HG03460 (cell line): ENCODE measurements around the gene LMX1B.
"Not testable (repeated sequence)": the region's sequence is repeated elsewhere in the genome, so short reads cannot be mapped to it uniquely, and the experiment has no call there.

ENCODE experiments used
- ATAC-seq: cut with Tn5 transposase; IDR thresholded peaks from one replicate; pipeline ENCODE4 v1.9.1; 2021; ENCODE audit not compliant: unreplicated experiment

LMX1B gene

DNA sequence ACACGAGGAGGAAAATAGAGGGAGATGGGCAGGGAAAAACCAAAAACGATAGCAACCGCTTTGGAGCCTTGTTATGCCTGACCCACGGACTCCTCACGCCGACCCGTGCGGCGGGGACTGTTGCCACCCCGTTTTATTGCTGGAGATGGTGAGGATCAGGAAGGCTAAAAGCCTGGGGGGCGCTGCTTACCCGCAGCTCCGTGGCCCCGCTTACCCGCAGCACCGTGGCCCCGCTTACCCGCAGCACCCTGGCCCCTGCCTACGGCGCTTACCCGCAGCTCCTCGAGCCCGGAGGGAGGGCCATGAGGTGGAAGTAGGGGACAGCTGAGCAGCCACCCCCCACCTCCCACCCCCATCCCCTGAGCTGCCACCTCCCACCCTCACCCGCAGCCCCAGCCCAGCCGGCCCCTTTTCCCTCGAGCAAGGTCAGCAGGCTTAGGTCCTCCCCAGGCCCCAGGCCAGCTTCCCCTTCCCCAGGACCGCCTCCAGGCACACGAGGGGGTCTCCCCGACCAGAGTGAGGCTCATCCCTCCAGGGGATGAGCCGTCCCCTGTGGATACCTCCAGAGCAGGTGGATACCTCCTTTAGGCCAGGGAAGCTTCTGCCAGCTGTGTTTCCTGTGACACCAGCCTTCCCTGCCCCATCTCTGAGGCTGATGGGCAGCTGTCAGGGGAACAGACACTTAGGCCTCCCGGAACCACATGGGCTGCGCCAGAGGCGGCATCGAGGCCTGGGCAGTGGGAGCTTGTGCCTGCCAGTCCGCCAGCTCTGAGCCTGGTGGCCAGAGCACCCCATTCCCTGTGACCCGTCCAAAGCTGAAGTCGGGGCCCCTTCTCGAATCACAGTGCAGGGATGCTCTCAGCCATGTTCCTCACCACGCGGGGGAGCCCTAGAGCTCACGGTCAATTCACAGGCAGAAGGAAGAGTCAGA, 92.3 kb downstream of the LMX1B start:
- no peak for ATAC-seq

DNA sequence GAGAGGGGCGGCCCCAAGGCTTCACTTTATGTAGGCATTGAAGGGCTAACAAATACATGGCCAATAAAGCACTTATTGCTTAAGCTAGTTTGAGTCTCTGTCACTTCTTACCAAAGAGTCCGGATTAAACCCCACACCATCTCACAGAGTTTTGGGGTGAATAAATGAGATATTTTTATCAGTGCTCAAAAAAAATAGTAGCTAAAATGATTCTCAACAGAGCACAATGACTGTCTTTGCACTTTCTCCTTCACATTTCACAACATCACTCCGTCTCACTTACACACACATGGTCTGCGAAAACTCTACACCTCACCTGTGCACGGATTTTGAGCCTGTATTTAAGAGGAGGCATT, 92.9 kb downstream of the LMX1B start:
- ATAC-seq: no peak

DNA sequence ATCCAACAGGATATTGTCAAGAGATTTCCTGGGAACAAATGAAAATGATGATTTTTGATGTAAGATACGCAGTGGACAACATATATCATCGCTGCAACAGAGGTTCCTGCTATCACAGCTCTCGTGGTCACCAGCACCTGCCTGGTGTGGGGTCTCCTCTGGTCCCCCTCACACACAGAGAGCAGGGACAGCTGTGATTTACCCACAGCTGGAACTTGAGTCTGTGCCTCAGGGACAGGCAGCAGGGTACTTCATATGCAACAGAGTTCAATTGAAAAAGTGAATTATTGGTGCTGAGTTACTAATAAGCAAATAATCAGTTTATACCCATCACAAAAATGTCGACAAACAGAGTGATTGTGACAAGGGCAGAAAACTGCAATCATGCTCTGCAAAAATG, 93.4 kb downstream of the LMX1B start:
- ATAC-seq: no peak

DNA sequence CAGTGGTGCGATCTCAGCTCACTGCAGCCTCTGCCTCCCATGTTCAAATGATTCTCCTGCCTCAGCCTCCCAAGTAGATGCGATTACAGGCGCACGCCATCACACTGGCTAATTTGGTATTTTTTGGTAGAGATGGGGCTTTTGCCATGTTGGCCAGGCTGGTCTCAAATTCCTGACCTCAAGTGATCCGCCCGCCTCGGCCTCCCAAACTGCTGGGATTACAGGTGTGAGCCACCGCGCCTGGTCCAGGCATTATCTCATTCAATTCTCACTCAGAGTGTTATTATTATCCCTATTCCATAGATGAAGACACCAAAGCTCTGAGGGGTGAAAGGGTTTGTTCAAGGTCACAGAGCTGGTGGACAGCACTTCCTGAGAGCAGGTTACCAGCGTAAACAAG, 94.0 kb downstream of the LMX1B start:
- not testable (repeated sequence) for ATAC-seq

DNA sequence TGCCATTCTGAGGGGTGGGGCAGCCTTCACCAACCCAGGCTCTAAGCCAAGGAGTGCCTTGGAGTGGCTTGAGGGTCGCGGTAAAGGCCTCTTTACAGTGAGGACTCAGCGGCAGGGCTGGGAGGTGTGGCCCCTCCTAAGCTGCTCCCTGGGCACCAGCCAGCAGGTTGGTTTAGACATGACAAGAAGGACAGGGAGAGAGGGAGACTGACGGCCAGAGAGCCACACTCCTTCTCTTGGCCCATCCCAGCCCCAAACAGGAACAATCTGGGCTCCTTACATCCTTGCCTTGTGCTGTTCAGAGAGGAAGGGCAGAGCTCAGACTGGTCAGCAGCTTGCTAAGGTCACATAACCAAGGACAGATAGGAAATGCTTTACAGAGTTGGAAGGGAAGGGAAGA, 94.5 kb downstream of the LMX1B start:
- no peak for ATAC-seq

DNA sequence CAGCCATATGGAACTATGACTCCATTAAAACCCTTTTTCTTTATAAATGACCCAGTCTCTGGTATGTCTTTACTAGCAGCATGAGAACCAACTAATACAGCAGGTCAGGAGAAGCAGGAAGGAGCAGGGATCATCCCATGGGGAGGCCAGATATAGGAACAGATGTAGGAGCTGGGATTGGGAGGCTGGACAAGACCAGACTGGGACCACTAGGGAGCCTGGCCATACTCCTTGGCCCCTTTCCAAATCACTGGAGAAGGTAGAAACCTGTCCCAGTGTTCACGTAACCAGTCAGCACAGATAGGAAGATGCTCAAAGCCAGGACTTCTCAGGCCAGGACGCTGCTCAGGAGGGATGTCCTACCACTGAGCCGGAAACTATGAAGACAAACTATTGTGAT, 95.5 kb downstream of the LMX1B start:
- no peak for ATAC-seq

DNA sequence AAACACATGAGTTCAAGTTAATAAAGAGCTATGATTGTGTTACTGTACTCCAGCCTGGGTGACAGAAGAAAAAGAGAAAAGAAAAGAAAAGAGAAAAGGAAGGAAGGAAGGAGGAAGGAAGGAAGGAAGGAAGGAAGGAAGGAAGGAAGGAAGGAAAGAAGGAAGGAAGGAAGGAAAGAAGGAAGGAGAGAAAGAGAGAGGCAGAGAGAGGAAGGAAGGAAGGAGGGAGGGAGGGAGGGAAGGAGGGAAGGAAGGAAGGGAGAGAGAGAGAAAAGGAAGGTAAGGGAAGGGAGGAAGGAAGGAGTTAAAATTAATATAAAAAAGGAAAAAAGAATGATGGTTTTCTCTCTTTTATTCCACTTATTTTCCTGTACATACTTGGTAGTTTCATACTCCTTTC, 101.7 kb downstream of the LMX1B start:
- no peak for ATAC-seq

DNA sequence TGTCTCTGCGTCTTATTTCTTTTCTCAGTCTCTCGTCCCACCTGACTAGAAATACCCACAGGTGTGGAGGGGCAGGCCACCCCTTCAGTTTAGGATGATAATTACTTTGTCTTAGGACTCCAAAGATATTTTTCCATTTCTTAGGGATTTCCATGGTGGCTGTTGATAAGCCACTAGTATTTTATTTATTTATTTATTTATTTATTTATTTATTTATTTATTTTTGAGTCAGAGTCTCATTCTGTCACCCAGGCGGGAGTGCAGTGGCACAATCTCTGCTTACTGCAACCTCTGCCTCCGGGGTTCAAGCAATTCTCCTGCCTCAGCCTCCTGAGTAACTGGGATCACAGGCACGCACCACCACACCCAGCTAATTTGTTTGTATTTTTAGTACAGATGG, 103.7 kb downstream of the LMX1B start:
- not testable (repeated sequence) for ATAC-seq

DNA sequence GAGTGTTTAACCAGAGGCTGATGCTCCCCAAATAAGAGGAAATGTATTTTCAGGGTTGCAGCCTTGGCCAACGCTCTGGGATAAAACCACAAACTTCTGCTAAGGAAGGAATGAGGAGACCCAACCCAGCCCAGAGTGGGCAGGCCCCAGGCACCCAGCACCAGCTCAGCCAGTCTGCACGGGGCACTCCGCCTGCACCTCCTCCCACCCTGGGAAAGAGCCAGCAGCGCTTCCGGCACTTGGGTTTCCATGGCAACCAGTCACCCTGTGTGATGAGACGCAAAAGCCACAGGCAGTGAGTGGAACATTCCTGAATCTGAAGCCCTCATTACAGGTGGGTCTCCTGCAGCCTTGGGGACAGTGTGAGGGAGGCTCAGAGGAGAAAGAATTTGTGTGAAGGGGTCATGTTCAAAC, 105.9 kb downstream of the LMX1B start:
- peak; percentile 38 for ATAC-seq

DNA sequence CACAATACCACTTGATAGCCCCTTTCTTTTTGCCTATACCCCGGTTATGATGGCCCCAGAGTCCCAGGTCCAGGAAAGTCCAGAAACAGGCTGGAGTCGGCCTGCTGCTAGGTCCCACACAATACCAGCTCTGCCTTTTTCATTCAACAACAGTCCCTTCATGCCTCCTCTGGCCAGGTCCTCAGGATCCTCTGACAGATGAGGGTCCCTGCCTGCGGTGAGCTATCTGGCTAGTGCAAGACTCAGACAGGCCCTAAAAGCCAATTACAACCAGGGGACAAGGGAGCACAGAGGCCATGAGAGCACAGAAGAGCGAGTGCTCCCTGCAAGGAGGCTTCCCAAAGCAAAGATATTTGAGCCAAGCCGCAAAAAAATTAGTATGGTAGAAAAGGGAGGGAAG, 106.3 kb downstream of the LMX1B start:
- ATAC-seq: no peak

DNA sequence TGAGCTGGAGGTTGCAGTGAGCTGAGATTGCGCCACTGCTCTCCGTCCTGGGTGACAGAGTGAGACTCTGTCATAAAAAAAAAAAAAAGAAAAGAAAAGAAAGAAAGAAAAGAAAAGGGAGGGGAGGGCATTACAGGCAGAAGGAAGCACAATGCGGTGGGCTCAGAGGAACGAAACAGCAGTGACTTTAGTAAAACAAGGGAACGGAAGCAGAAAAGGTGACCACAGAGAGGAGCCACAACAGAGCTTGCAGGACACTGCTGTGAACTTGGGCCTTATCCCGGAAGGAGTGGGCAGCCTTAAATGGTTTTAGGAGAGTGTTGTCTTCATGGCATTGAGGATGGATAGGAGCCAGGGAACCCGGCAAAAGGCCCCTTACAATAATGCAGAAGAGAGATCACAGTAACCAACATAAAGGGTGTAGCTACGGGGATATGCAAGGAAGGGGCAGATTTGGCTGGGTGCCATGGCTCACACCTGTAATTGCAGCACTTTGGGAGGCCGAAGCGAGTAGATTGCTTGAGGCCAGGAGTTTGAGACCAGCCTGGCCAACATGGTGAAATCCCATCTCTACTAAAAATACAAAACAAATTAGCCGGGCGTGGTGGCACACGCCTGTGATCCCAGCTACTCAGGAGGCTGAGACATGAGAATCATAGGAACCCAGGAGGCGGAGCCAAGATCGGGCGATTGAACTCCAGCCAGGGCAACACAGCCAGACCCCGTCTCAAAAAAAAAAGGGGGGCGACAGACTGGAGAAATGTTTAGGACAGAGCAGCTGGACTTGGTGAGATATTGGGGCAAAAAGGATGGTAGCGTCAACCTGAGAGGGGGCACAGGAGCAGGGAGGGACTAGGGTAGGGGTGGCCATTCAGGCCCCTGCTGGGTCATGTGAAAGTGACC, 107.2 kb downstream of the LMX1B start:
- ATAC-seq: no peak

DNA sequence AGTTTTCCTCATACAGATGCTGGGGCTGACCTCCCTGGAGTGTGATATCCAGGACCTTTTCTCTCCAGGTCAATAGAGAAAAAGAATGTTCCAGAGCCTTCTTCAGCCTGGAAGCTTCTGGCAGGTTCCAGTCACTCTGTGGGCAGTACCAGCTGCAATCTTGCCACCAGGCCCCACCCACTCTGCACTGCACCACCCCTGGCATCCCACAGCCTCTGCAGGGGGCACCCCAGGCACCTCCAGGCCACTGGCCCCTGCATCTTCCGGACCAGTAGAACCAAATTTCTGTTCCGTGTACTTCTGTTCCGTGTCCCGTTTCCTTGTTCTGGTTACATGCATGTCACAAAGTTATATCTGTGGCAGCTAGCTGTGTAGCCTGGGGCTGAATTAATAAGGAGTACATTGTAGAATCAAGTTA, 107.8 kb downstream of the LMX1B start:
- ATAC-seq: no peak

DNA sequence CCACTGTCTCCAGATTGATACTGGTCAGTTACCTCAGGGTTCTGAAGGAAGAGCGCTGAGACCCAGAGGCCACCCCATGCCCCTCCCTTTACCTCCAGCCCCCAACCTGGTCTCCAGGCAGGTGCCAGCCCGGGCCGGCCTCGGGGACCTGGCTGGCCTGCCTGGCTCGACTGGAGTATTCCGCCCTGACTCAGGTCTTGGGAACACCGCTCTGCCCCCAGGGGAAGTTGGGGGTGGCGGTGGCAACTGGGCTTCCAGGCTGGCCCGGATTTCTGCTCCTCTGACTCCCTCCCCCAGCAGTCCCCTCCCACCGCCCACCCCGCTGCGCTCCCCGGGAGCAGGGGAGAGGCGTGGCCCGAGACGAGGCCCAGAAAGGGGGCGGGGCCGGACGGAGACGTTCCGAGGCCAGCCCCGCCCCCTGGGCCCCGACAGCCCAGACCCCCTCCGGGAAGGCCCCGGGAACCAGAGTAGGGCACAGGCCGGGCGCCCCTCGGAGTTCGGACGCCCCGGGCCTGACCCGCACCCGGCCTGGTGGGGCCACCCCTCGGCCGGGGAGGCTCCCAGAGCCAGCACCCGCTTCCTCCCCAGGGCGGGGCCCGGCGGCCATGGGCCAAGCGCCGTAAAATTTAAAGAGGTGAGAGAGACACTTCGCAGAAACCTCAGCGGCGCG, 108.7 kb downstream of the LMX1B start:
- ATAC-seq: peak; percentile 69

DNA sequence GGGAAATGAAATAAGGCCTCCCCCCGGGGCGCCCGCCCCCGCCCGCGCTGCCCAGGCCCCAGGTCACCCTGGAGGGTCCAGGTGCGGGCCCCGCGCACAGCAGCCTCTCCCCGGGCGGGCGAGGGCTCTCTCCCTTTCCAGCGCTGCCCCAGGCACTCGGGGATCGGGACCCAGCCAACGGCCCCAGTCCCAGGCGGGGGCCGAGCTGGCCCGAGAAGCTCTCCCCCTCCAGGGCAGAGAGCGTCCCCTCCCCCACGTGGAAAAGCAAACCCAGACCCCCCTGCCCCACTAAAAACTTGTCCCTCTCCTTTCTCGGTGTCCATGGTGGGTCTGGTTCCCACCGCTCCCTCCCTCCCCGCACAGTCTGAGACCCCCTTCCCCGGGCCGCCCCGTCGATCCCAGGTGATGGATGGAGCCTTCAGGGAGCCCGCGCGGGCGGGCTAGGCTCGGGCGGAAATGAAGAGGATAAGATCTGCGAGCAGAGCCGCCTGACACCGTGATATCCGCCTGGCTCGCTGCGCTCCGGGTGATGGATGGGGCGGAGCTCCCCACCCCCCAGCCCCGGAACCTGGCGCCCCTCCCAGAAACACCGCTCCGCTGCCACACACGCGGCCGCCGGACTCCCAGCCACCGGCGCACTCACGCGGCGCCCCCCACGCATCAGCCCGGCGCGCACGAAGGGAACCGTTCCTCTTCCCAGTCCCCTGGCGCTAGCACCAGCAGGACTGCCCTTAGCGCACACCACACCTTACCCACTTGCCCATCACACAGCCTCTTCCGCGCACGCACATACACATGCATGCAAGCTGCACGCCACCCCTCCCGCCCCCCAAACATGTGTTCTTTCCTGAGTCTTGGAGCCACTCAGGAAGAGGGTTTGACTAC, 109.4 kb downstream of the LMX1B start:
- ATAC-seq: peak; percentile 33

DNA sequence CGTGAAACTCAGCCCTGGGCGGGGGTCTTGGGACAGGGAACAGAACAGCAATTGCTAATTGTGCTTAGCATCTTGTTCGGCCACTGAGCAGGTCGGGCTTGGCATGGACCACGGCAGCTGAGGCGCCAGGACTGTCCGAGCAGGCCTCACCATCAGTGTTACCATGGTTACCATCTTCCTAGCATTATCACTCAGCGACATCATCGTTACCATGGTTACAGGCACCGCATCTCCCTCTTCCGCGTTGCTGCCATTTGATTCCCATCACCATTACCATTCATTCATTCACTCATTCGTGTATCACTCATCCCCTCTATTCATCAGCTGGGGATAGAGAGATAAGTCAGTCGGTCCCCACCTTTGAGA, 110.1 kb downstream of the LMX1B start:
- no peak for ATAC-seq

DNA sequence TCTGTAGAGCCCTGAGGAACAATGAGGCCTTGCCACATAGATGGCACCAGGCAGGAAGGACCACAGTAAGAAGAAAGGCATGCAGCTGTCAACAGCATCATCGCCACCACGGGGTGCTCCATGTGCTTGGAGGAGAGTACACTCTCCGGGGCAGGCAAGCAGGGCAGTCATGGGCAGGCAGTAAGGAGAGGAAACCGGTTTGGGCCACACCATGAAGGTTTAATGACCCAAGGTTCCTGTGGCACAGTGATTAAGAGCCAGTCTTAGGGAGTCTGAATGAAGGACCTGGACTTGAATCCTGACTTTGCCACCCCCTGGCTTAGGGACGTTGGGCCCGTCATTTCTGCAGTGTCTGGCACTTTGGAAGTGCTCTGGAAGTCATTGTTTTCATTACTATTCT, 110.5 kb downstream of the LMX1B start:
- ATAC-seq: no peak

DNA sequence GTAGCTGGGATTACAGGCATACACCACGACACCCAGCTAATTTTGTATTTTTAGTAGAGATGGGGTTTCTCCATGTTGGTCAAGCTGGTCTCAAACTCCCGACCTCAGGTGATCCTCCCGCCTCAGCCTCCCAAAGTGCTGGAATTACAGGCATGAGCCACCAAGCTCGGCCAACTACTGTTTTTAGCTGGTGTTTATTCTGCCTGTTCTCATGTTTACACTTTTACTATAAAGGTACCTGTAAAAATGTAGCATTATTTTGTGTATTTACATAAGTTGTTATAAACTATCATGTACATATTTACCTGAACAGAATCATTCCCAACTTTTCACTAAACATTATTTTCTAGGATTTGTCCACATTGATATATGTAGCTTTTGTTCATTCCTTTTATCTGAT, 111.8 kb downstream of the LMX1B start:
- ATAC-seq: not testable (repeated sequence)

DNA sequence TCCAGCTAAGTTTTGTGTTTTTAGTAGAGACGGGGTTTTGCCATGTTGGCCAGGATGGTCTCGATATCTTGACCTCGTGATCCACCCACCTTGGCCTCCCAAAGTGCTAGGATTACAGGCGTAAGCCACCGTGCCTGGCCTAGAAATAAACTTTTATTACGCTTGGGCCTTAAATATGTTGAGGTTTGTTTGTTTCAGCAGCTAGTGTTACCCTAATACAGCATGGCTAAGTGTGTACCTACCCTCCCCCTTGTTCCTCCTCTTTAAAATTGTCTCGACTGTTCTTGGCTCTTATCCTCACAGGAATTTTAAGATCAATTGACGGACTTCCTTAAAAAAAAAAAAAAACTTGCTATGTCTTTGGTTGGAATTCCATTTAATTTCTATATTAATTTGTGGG, 114.5 kb downstream of the LMX1B start:
- not testable (repeated sequence) for ATAC-seq

DNA sequence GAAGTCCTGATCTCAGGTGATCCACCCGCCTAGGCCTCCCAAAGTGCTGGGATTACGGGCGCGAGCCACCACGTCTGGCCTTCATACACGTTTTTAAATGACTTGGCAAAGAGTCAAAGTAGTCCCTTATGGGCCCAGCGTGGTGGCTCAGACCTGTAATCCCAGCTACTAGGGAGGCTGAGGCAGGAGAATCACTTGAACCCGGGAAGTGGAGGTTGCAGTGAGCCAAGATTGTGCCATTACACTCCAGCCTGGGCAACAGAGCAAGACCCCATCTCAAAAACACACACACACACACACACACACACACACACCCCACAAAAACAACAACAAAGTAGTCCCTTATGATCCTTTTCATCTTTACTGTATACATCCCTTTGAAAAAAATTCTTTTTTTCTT, 116.9 kb downstream of the LMX1B start:
- ATAC-seq: not testable (repeated sequence)

DNA sequence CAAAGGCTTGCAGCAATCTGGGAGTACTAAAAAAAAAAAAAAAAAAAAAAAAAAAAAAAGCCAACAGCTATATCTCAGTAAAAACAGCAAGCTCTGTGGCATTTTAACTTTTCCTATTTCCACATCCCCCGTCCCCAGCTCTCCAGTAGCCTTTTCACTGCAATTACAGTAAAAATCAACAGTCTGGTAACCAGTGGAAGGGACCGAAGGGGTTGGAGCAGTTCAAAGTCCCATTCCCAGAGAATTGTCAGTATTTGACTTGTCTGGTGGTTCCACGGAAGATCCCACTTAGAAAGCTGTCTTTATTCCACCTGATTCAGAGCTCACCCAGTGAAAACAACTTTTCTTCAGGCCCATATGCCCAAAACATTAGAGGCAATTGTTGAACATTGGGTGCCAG, 119.3 kb downstream of the LMX1B start:
- no peak for ATAC-seq
